Suppressor macrophage treated with lipopolysaccharide for 1 hour (primary cell): Measurements from ENCODE around the gene DCDC1.

Source experiments
- DNase-seq, 3 donors: peaks; one replicate each; pipeline ENCODE4 v3.0.0-alpha.2; 2020 to 2022

DCDC1 gene

GRCh38 chr11:31231601-31232000 lies 137.9 kb downstream of the DCDC1 start:
- no peak for DNase-seq

DNA sequence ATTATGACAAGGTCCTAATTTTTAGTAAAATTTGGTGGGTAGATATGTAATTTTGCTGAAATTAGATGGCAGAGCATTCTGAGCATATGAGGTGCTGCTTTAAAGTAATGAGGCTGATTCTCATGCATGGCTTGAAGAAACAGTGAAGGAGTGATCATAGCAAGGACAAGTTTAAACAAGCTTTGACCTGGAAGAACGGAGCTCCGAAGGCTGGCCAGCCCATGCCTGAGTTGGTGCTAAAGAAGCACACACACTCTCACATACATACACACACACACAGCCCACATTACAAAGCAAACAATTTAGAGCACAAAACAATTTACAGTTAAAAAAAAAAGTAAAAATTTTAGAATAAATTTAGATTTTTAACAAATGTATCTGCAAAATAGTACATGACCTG lies 150.7 kb downstream of the DCDC1 start:
- no peak for DNase-seq

GRCh38 chr11:31214372-31214771 lies 155.2 kb downstream of the DCDC1 start:
- DNase-seq, result no peak

DNA sequence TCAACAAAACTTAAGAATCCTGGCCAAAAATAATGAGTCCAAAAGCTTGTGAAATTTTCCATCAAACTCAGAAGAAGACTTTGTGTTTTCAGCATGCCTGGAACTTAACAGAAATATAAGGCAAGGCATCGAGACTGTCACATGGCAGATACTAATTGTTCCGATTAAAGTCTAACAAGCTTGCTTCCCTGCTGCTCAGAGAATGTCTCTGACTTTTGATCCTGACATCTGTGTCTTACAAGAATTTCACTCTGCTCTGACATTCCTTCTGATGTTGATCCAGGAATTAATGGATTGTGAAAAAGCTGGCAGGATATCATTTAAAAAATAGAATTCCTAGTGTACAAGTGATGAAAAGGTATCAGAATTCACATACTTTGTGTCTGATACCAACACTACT lies 170.2 kb downstream of the DCDC1 start:
- DNase-seq, result no peak

DNA sequence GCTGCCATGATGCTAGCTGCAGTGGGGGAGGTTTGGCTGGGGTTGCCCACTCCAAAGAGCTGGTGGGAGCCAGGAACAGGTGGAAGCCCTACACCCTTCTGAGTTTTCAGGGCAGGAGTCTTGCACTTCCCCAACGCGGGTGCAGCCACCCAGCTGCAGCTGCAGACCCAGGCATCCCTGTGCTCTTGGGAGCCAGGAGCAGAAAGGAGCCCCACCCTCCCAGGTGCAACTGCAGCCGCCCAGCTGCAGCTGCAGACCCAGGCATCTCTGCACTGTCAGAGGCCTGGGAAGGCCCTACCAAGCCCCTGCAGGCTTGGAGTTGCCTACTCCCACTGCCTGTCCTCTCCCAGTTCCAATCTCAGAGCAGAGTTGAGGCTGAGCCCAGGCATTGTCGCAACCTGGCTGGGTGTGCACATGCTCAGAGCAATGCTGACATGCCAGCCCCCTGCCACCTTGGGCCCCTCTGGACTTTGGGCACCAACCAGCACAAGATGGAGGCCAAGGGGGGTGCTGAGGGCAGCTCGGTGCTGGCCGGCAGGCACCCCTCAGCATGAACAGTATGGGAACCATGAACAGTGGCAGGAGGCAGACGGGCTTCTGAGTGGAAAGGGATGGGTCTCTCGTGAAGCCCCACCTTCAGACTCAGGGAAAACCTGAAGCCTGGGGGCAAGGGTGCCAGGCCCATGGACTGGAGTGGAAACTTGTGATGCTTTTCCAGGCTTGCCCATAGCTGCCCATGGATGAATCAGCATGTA lies 195.4 kb downstream of the DCDC1 start:
- no peak for DNase-seq

- DNase-seq, result peak in 2 of 3 donors; percentile 1 to 2
Measured at GRCh38 chr11:31160504-31161422, 208.8 kb downstream of the DCDC1 start.

DNA sequence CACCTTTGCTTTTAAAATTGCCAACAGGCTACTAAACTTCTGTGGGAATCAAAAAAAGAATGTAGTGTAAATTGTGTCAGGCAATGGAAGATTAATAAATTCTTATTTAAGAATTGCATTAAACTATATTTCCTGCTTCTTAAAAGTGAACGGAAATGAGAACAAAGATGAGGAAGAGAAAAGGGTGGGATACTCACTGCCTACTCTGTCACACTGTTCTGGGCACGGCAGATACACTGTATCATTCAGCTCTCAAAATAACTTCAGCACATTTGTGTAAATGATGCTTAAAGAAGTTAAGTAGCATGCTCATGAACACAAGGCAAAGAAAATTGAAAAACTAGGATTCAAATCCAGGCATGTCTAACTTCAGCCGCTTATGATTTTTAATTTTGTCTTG lies 218.7 kb downstream of the DCDC1 start:
- no peak for DNase-seq

DNA sequence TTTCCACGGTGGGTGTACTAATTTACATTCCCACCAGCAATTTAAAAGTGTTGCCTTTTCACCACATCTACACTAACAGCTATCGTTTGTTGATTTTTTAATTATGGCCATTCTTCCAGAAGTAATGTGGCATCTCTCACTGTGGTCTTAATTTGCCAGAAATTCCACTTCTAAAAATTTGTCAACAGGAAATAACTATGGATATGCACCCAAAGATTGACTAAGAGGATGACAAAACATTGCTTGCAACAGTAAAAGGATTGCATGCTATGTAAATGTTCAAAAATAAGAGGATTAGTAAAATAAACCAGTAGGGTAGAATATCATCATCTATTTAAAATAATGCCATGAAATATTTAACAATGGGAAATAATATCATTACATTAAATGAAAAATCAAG lies 219.5 kb downstream of the DCDC1 start:
- DNase-seq, result no peak

- no peak for DNase-seq
Measured at GRCh38 chr11:31141789-31142188, 227.8 kb downstream of the DCDC1 start.

DNA sequence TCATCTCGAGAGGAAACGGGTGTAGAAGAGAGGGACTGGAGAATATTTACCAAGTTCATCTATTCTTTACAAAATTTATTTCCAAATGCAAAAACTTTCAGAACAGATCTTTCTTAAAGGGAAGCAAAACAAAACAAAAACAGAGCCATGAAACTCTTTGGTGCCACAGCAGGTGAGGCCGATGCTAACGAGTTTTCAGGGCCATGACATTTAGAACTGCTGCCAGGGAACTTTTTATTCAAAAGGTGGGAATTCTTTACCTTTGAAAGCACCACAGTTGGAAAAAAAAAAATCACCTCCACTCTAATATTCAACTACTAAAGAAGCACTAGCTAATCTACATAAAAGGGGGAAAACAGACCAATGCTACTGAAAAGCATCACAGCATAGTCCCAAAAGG lies 230.1 kb downstream of the DCDC1 start:
- no peak for DNase-seq

DNA sequence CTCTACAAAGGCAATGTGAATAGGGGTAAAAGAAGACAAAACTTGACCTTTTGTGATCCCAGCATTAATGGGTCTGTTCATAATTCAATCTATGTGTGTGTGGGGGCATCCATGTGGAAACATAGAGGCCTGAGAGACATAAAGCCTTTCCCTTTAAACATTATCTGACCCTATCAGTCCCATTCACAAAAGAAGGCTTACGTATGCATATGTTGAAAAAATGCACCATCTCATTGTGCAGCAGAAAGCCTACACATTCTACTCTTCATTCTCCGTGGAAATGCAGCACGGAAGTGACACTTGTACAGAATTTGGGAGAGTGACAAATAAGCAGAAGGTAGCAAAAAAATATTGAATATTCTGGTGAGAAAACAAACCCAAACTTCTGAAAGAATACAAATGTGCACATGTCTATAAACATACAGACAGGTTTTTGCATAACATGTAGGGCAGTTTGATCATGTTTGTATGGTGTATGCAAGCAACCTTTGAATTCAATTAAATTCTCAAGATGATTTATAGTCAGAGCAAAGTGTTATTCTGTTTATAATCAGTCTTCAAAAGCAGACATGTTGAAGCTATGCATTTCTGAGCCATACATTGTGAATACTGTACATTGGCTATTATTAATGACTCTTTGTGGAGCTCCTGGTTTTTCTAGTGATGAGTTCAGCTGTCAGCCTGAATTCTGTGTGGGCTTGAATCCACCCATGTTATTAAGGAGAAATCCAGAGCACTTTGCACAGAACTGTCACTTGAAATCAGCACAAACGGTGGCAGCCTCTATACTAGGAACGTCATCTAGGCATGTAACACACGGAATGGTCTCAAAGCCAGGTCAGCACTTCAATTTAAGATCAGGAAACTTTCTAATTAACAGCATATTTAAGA lies 236.8 kb downstream of the DCDC1 start:
- no peak for DNase-seq

GRCh38 chr11:31131760-31132159 lies 237.8 kb downstream of the DCDC1 start:
- no peak for DNase-seq

GRCh38 chr11:31127290-31127689 lies 242.2 kb downstream of the DCDC1 start:
- no peak for DNase-seq

GRCh38 chr11:31120428-31120827 lies 249.1 kb downstream of the DCDC1 start:
- DNase-seq, result no peak

DNA sequence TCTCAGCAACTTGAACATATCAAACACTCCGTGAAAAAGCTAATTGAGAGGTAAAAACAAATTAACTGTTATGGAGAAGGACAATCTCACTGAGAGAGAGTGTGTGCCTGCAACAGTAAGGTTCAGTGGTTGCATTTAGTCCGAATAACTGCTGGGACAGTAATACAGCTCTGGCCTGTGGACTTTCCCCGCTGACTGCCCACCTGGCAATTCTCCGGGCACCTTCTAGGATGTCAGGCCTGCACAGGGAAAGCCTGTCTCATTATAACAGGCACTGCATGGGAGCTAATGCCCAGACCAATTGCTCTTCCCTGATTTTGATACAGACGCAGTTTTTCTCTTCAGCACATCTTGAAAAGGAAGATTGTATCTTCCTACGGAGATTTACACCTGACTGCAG lies 251.0 kb downstream of the DCDC1 start:
- no peak for DNase-seq

DNA sequence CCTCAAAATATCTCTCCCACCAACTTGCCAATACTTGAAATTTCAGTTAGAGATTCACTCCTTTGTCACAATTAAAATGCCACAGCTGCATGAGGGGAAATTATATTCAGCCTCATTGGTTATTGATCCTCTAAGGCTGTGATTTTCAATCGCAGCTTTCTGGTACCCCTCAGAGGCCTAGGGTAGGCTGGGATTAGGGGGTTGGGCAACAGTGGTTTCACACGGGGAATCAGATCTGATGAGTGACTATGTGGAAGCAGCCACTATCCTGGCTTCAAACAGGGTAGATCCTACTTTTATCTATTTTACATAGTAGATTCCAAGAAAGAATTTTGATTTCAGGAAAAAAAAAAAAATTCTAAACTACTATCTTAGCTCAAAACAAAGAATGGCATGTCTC lies 252.5 kb downstream of the DCDC1 start:
- DNase-seq, result no peak

GRCh38 chr11:31114442-31114841 lies 255.1 kb downstream of the DCDC1 start:
- DNase-seq, result no peak

DNA sequence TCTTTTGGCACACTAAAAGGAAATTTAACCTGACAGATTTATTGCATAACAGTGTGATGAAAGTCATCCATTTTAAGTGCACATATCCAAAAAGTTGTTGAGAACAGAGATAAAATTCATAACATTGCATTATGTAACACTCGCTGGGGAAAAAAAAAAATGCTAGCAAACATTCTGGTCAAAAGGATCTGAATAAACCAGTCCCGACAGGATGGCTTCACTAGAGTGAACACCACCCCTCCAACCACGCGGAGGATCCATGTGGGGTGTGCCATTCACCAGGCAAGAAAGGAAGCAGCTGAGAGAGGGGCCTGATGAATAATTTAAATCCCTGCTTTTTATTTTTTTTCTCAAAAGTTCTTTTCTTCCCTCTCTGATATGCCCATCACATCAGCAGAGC lies 258.7 kb downstream of the DCDC1 start:
- DNase-seq, result no peak

- DNase-seq, result no peak
Measured at GRCh38 chr11:31109446-31109845, 260.1 kb downstream of the DCDC1 start.

DNA sequence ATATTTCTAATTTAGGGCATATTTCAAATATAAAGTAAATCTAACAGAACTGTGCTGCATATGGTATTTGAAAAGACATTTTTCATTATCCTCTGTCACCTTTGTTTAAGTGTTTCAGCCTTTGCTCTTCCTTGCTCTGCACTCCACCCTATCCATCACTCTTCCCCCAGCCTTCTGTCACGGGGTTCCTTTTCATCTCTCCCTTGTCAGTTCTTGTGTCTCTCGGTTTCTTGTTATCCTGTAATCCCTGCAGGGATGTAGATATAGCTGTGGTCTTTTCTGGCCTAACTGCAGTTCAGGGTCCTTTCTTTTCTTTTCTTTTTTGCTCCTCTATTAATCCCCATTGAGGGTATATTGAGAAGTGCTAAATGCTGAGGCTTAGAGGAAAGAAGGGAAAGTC lies 261.9 kb downstream of the DCDC1 start:
- no peak for DNase-seq

DNA sequence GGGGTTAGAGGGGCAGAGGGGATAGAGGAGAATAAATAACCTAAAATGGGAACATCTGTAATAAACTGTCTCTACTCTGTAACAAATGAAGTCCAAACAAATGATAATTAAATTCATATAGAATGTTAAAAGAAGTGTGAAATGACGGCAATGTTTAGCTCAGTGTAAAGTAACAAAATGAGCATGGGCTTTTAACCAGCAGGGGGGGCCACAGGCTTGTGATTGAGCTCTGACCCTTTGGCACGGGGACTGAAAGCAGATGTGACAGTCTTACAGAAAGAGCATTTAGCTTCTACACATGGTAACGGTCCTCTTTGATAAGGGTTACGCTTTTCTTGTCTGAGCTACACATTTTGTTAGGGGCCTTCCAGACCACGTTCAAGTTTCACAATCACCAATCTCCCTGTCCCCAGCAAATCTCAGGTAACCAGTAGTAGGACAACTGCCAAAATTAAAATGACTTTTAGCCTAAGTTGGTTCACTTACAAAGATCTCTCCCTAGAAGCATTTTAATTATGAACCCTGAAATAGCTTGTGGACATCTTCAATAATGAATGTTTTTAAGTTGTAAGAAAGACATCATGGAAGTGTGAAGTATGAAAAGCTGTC lies 262.5 kb downstream of the DCDC1 start:
- DNase-seq, result peak; percentile 46 to 57 (median 52)

DNA sequence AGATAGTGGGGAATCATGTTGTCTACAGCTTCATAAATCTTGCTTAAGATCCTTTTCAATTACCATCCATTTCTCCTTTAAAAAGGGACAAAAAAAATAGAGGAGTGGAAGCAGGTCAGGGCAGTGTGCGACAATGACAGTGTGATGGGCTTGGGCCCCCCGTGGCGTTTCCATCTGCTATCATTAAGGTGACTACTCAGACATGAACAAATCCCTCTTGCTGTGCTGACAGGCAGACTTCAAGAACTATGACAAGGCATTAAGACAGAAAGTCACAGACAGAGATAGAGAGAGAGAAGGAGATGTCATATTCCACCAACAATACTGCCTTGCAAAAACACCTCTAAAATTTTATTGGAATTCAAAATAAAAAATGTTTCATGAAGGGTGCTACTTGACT lies 263.2 kb downstream of the DCDC1 start:
- no peak for DNase-seq

GRCh38 chr11:31102875-31103274 lies 266.7 kb downstream of the DCDC1 start:
- no peak for DNase-seq
